Cardiac septum (tissue), 1 donor: Measurements from ENCODE around the gene SLC4A7. TPM values are rescaled to one million over a fixed set of nuclear protein-coding genes. Genes with fewer than 3 reads are reported as not detected.
"Not testable (repeated sequence)": the region's sequence is repeated elsewhere in the genome, so short reads cannot be mapped to it uniquely, and the experiment has no call there.

Experiments used
- DNase-seq: peaks from one replicate; pipeline ENCODE4 v3.0.0-alpha.2; 2020; ENCODE audit warnings: low spot score
- intact Hi-C: fragments of 100-400 bp; cut with DNase I; formaldehyde crosslinking; loops from one replicate; pipeline ENCODE4 v1.14.0; 2022
- total RNA-seq: library from RNA; stranded (reverse); fragmentation: NEBNext Ultra II Directional; extraction: Animal tissue kit (Norgen Biotek cat#: 25700); gene quantifications from one replicate; pipeline ENCODE4 v1.2.1, GENCODE V29; 2021
- donor health status: DM: no; HTN: no; CAD: no.

Gene SLC4A7
- total RNA-seq, 1 donor from 2014 or later = 13.5 TPM

DNA sequence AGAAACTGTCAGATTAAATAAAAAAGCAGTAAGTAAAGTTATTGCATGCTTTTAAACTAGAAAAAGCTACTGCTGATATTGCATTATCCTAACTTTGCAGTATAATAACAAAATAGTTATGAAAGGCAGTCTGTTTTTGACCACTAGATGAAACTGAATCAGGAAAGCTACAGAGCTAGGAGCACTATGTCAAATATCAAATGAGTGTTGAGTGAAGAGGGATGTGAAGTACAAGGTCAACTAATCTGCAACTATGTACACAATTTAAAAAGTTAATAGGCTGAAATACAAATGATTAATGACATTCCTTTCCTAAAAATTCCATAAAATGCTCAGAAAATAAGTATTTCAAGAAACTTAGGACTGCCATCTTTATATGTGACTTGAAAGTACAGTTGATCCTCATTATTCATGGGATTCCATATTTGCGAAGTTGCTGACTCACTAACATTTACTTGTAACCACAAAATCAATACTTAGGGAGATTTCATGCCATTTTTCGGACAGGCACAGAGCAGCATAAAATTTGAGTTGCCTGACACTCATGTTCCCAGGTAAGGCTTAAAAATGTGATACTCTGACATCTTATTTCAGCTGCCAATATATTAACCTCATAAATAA lies 34.5 kb downstream of the SLC4A7 start:
- DNase-seq = no peak
- intact Hi-C loops = no loop called here

DNA sequence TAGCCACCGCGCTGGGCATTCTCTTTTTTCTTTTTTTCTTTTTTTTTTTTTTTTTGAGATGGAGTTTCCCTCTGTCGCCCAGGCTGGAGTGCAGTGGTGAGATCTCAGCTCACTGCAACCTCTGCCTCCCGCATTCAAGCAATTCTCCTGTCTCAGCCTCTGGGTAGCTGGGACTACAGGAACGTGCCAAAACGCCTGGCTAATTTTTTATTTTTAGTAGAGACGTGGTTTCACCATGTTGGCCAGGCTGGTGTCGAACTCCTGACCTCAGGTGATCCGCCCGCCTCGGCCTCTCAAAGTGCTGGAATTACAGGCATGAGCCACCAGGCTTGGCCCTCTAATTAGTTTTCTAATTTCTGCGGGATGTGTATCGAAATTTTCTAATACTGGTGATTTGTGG lies 41.2 kb downstream of the SLC4A7 start:
- intact Hi-C loops, DNase-seq: not testable (repeated sequence)

DNA sequence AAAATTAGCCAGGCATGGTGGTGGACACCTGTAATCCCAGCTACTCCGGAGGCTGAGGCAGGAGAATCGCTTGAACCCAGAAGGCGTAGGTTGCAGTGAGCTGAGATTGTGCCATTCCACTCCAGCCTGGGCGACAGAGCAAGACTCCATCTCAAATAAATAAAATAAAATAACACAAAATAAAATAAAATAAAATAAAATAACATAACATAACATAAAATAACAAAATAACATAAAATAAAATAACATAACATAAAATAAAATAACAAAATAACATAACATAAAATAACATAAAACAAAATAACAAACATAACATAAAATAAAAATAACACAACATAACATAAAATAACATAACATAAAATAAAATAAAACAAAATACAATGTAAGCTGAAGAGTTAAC lies 45.8 kb downstream of the SLC4A7 start:
- DNase-seq, intact Hi-C loops: not testable (repeated sequence)

DNA sequence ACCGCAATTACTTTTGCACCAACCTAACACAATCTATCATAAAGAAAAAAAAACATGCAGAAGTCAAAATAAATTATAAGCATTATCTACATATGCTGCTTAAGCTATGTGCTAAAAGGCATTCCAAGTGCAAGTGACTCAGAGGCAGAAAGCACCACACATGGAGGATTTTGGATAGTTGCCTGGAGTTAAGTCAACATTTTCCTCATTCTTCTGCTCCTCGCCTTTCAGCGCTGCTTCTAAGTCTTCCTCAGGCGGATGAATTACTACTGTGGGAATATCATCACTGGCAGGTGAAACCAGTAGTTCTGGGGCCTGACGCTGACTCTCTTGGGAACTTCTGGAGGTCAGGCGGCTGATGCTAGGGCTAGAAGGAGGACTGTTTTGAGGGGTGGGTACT lies 53.1 kb downstream of the SLC4A7 start:
- no peak for DNase-seq
- intact Hi-C loops = no loop called here

DNA sequence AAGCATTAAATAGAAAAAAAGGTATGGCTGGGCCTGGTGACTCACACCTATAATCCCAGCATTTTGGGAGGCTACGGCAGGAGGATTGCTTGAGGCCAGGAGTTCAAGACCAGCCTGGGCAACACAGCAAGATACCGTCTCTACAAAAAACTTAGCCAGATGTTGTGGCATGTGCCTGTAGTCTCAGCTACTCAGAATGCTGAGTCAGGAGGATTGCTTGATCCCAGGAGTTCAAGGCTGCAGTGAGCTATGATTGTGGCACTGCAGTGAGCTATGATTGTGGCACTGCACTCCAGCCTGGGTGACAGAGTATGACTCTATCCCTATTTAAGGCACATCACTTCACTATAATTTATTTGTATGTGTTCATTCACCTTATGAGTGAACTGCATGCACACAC lies 54.3 kb downstream of the SLC4A7 start:
- no peak for DNase-seq
- intact Hi-C loops = no loop called here

DNA sequence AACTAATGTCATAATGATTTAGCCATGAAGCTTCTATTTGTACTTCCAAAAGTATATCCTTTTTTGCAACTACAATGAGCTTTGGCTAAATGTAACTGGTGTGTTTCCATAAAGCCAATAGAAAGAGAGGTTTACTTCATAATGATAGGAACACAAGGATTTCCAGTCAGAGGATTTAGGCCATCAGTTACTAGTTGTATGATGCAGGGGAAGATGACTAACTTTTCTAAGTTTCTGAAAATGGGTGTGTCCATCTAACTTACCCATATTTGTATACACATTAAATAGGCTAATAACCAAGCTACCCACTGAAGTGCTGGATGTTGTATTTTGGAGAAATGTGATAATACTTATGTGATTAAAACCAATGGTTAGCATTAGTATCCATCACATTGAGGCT lies 55.7 kb downstream of the SLC4A7 start:
- intact Hi-C loops = no loop called here
- no peak for DNase-seq

DNA sequence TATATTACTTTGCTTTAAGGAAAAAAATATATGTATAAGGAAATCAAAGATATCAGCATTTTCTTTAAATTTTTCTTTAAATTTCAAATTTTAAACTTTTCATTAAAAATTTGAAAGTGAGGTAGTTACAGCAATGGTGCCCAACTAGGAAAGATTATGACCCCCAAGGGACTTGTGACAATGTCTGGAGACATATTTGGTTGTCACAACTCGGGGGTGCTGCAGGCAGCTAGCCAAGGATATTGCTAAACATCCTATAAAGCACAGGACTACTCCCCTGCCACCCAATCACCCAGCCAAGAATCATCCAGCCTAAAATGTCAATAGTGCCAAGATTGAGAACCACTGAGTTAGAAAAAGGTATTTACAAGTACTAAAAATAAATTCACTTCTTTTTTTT lies 57.3 kb downstream of the SLC4A7 start:
- DNase-seq = no peak
- intact Hi-C loops = no loop called here

DNA sequence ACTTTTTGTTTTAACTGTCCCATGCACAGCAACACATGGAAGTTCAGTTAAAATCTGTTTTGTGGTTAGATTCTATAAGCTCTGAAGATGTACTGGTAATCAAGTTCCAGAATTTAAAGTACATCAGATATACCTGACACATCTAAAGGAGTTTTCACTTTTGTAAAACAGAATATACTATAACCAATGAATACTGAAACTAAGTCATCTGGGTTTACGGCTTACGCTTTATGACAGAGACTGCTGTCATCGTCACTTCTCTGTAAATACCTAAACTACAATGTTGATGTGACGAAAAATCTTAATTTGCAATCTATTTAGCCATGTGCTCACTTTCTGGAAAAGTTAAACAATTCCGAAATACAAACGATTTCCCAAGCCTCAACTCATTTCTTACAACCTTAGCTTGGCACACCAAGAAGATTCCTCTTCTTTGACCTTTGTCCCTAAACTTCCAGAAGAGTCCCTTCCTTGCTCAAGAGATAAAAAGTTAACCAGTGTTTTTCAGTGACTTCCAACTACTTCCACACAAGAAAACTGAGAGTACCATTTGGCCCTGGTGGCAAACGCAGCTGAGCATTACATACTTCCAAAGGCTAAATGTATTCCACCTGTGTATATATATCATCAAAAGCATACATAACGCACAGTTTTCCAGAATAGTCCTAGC lies 58.2 kb downstream of the SLC4A7 start:
- no peak for DNase-seq
- intact Hi-C loops = no loop called here

DNA sequence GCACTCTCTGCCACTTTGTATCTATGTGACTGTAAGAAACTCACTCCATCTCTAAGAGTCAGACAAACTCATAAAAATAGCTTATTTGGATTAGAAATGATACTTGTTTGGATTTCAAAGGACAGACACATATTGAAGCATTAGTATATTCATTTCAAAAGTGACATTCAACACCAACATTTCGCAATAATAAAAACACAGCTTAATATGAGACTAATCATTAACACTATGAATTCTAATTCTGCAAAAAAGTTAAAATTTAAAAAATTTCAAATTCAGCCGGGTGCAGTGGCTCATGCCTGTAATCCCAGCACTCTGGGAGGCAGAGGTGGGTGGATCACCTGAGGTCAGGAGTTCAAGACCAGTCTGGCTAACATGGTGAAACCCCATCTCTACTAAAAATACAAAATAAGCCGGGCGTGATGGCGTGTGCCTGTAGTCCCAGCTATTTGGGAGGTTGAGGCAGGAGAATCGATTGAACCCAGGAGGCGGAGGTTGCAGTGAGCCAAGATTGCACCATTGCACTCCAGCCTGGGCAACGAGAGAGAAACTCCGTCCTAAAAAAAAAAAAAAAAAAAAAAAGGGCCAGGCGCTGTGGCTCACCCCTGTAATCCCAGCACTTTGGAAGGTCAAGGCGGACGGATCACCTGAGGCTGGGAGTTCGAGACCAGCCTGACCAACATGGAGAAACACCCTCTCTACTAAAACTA lies 59.2 kb downstream of the SLC4A7 start:
- DNase-seq, intact Hi-C loops: not testable (repeated sequence)

DNA sequence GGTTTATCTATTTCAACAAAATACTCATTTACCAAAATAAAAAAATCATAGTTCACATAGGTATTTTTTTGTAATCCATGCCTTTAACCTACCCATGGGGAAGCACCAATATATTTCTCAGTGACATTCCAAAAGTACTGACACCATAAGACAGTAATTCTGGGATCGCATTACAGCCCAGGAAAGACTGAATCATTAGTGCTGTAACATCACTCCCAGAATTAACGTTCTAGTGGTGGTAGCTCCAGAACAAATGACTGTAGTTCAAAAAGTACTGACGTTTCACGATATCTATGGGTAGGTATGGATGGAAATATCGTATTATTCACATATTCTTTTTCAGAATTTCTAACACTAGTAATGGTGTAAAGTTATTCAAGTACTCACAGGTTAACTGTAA lies 60.7 kb downstream of the SLC4A7 start:
- intact Hi-C loops = no loop called here
- DNase-seq = no peak

DNA sequence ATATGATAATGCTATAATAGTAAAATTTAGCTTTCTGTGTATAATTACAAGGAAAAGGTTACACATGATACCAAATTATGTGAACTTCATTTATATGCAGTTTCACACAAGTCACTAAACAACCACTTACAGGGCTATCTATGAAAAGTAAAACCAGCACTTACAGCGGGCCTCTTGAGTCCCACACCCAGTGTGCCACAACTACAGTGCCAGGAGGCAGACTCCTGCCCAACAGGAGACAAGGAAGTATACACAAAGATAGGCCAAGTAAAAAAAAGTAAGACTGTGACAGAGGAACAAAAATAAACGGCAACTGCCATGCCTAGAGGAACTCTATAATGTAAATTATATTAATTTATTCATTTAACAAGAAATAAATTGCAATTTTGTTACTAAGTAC lies 61.6 kb downstream of the SLC4A7 start:
- intact Hi-C loops = no loop called here
- no peak for DNase-seq

DNA sequence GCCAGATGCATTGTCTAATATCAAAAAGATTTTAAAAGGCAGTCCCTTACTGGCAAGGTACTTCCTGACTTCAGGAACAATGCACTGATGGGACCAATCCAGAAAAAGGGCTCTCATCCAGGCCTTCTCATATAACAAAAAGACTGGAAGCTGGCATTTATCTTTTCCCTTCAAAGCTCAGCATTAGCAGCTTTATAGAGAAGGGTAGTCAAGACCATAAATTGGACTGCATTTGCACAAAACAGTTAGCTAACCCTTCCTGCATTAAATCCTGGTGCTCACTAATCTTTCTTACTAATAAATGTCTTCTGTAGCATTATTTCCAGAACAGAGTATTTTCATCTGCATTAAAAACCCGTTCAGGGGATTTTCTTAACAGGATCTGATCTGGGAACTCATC lies 69.0 kb downstream of the SLC4A7 start:
- intact Hi-C loops = no loop called here

DNA sequence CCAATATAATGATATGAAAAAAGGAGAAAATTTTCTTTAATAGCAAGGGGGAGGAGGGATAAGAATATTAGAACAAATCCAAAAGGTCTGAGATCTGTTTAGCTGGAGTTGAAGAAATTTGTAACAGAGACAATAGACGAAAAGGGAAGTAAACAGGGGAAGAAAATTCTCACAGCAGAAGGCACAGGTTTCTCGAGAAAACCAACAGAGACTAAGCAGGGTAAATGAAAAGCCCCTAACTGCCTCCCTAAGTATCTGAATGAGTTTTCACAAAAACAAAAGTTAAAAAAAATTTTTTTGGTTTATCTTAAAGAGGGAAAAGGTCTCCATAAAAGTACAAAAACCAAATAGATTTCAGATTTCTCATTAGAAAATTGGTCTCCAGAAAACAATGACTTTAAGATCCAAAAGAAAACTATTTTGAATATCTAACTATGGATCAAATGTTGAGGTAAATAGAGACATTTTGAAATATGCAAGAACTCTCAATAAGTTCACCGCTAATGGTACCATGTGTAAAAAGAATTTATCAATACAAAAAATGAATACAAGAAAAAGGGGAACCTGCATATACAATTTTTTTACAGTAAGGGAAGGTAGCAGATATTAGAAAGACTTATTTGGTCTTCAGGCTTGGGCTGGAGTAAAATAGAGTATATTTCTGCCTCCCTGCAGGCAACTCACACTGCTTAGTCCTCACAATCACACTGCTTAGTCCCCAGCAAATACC lies 91.1 kb downstream of the SLC4A7 start:
- intact Hi-C loops = no loop called here
- no peak for DNase-seq

More for the DNA sequence above, 69.0 kb downstream of the SLC4A7 start:
- DNase-seq = no peak

DNA sequence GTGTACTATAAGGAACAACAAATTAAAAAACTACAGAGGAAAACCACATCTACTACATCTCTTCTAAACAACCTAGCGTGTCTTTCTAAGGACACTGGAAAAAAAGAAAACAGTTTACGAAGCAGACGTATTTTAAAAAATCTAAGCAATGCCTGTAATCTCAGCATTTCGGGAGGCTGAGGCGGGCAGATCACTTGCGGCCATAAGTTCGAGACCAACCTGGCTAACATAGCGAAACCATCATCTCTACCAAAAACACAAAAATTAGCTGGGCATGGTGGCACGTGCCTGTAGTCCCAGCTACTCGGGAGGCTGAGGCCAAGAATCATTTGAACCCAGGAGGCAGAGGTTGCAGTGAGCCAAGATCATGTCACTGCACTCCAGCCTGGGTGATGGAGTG lies 91.8 kb downstream of the SLC4A7 start:
- DNase-seq, intact Hi-C loops: not testable (repeated sequence)

DNA sequence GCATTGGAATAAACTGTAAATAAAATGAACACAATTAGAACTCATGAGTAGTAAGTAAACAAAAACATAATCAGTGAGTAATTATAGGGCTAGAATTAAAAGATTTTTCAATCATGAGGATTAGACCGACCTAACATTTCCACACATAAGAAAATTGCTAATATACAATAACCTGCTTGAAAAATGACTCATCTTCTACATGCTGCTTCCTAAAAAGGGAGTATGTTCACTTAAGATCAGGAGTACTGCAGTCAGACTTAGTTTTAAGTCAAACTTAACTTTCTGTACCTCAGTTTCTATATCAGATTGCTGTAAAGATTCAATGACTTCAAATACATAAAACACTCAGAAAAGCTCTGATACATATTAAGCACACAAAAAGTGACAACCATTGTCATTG lies 92.4 kb downstream of the SLC4A7 start:
- intact Hi-C loops = no loop called here
- DNase-seq = no peak

DNA sequence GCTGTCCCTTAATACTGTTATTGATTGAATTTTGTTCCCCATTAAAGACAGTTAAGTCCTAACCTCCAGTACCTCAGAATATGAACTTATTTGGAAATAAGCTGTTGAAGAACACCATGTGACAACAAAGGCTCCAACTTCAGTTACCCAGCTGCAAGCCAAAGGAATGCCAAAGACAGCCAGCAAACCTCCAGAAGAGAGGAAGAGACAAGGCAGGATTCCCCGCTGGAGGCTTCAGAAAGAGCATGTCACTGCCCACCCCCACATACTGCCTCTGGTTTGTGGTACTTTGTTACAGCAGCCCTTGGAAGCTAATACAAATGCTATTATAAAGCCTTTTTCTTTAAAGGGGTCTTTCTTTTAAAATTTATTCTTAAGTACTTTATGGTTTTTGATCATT lies 96.6 kb downstream of the SLC4A7 start:
- intact Hi-C loops = no loop called here
- DNase-seq = no peak

DNA sequence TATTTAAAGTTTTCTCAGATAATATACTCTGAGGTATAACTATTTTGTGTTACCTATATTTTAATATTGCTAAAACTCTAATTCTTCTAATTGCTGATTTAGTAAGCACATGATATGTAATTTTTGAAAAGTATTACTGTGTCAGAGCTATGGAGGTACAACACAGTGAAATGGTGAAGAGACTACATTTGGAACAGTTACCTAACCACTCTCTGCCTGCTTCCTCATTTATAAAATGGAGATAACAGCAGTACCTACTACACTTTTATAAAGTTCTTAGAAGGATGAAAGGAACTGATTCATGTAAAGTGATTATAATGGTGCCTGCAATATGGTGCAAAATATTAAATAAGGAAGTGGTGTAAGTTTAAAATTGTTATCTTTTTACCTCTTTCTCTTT lies 98.7 kb downstream of the SLC4A7 start:
- intact Hi-C loops = no loop called here

DNA sequence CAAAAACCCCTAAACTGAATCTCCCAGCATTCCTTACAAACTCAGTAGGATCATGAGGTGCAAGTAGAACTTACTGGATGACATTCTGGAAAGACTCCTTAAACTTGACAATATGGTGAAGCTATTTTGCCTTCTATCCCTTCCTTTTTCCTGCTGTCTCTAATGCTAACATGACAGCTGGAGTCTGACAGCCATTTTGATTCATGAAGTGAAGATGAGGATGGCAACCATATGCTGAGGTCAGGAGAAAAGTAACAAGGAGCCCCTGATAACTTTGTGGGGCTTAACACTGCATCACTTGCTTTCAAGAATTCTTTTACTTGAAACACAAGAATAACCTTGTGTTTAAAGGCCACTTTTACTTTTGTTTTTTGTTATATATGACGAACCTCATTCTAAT lies 100.0 kb downstream of the SLC4A7 start:
- intact Hi-C loops = no loop called here

More for the DNA sequence above, 98.7 kb downstream of the SLC4A7 start:
- DNase-seq = no peak

DNA sequence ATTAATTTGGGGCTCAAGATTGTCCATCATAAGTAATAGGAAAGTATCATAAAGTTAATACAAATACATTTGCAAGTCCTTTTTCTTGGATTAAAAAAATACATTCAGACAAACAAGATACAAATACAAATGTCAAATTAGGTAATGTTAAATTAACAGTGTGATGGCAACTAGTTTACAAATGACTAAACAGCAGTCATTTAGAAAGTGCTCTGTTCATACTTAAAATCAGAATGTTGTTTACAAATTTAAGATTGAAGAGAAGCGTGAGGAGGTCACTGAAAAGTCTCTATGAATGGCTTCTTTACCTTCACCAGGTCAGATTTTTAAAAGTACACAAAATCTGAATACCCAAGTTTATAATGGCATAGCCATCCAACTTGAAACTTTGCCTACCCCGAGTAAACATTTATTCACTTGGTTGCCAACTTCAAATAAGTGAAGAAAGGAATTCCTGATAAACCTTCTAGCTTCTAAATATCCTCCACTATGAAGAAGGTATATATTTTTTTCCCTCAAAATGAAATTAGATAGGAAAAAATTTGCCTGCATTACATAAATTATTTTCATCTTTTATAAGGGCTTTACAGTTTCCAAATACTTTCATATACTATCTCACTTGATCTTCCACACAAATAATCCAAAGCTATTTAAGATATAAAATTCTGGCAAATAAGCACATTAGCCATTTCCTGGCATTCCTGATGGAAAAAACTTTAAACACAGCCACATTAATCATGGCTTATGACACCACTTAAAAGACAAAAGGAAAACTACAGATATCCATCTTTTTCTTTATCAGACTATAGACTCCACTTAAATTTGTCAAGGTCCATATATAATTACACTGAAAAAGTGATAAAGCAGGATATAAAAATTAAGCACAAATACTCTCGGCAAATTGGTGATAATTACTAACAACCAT lies 103.5 kb downstream of the SLC4A7 start:
- DNase-seq = no peak
- intact Hi-C loops = no loop called here

More for the DNA sequence above, 100.0 kb downstream of the SLC4A7 start:
- no peak for DNase-seq
